Body of pancreas (tissue), 4 donors: ENCODE data around the gene PALLD. TPM values are rescaled to one million over a fixed set of nuclear protein-coding genes. Genes with fewer than 3 reads are reported as not detected.
"Not testable (repeated sequence)": the region's sequence is repeated elsewhere in the genome, so short reads cannot be mapped to it uniquely, and the experiment has no call there.

Experiments used
- ATAC-seq: fragments of 150-250 bp; one replicate; pipeline ENCODE4 v1.9.1; 2016
- DNase-seq, 4 donors: peaks; one replicate each; pipeline ENCODE4 v3.0.0-alpha.2; 2019
- H3K27ac ChIP-seq, 4 donors: fragments of 200-600 bp; sonication (generic); 1 replicate in 3 of 4; 2 replicates in 1 of 4; pipeline versions ENCODE4 v1.5.1 to v1.6.1; 2016 to 2019; ENCODE audit warnings: mild to moderate bottlenecking in 1 of 4, mixed read lengths in 1 of 4, moderate library complexity in 1 of 4
- H3K27me3 ChIP-seq, 2 donors: fragments of 200-600 bp; sonication (generic); one replicate each; pipeline ENCODE4 v1.6.0; 2016; ENCODE audit warnings: mild to moderate bottlenecking in 1 of 2
- H3K36me3 ChIP-seq, 2 donors: fragments of 200-600 bp; sonication (generic); replicated peaks in 1 of 2; 2 replicates each; pipeline ENCODE4 v1.5.1; 2016; ENCODE audit warnings: low read depth in 2 of 2; ENCODE audit not compliant: insufficient read depth in 1 of 2
- H3K4me1 ChIP-seq: fragments of 200-600 bp; sonication (generic); one replicate; pipeline ENCODE4 v1.6.0; 2016
- H3K4me3 ChIP-seq, 2 donors: fragments of 200-600 bp; sonication (generic); 1 replicate in 1 of 2; 2 replicates in 1 of 2; pipeline ENCODE4 v1.5.1; 2016 to 2019
- H3K9me3 ChIP-seq, 3 donors: fragments of 200-600 bp; sonication (generic); 1 replicate in 2 of 3; 2 replicates in 1 of 3; pipeline ENCODE4 v1.5.1; 2016
- CTCF ChIP-seq, 7 experiments: fragments of 450-650 bp in 4 of 7; fragments of 200-600 bp in 3 of 7; sonication (generic) in 3 of 7; IDR thresholded peaks; one replicate each; pipeline ENCODE4 v1.5.1; 2016 to 2019; ENCODE audit warnings: antibody characterized with exemption in 7 of 7
- POLR2A ChIP-seq, 3 donors: fragments of 450-650 bp; IDR thresholded peaks; one replicate each; pipeline ENCODE4 v1.6.1; 2016; ENCODE audit warnings: antibody characterized with exemption in 3 of 3, mild to moderate bottlenecking in 2 of 3
- WGBS, 2 donors: methylation state at CpG; one replicate each; pipeline ENCODE4 v1.1.5; 2017; 5-methylcytosine and 5-hydroxymethylcytosine counted together
- intact Hi-C: fragments of 100-400 bp; cut with DNase I; formaldehyde crosslinking; loops from one replicate; pipeline ENCODE4 v1.15.1; 2023
- total RNA-seq, 2 donors: library from RNA; depleted of rRNA; stranded (reverse); fragments of >200 nt; gene quantifications; one replicate each; pipeline ENCODE4 v1.1.0, GENCODE V29; 2016

Gene PALLD
- total RNA-seq, 2 donors from 2014 or later = 46.8 to 52.4 TPM

GRCh38 chr4:168803732-168804131, 306.9 kb downstream of the PALLD start:
- Histone ChIP-seq H3K36me3 (no peaks in the 10 kb centered on the region), H3K4me3 (no peak overlapping the region), H3K27ac (no peak overlapping the region), H3K4me1 (no peaks in the 10 kb centered on the region), H3K27me3 (no peaks in the 10 kb centered on the region), H3K9me3 (no peaks in the 10 kb centered on the region)
- 79 to 86% methylated on average over 4 of the region's 4 CpGs for WGBS, 2 donors
- ATAC-seq (no peak), DNase-seq (no peak)
- intact Hi-C loops = no loop called here
- TF ChIP-seq CTCF (IDR thresholded peaks at IDR 0.05) (no peak), POLR2A (IDR thresholded peaks at IDR 0.05) (no peak)

- Histone ChIP-seq H3K4me3 (no peak overlapping the region), H3K36me3 (no peaks in the 10 kb centered on the region), H3K4me1 (no peaks in the 10 kb centered on the region), H3K27me3 (no peaks in the 10 kb centered on the region), H3K27ac (no peak overlapping the region), H3K9me3 (no peaks in the 10 kb centered on the region)
- WGBS, 2 donors = 63 to 66% methylated on average over 3 of the region's 3 CpGs
- TF ChIP-seq POLR2A (IDR thresholded peaks at IDR 0.05) (no peak), CTCF (IDR thresholded peaks at IDR 0.05) (no peak)
- ATAC-seq = no peak
- DNase-seq = no peak
- intact Hi-C loops = no loop called here
These were observed 307.3 kb downstream of the PALLD start for GRCh38 chr4:168804146-168804545.

- H3K9me3 ChIP-seq = no peaks in the 10 kb centered on the region
- no peak for ATAC-seq
- no peak for DNase-seq
- intact Hi-C loops = no loop called here
- H3K4me1 ChIP-seq = no peaks in the 10 kb centered on the region
- H3K36me3 ChIP-seq = no peaks in the 10 kb centered on the region
- TF ChIP-seq CTCF (IDR thresholded peaks at IDR 0.05) = no peak
- no peak overlapping the region for H3K27ac ChIP-seq
- H3K27me3 ChIP-seq = no peaks in the 10 kb centered on the region
- no peak overlapping the region for H3K4me3 ChIP-seq
- WGBS, 2 donors = 72 to 87% methylated on average over 5 of the region's 5 CpGs
These were observed 308.5 kb downstream of the PALLD start for GRCh38 chr4:168805341-168805740.

- intact Hi-C loops, H3K9me3 ChIP-seq, H3K4me3 ChIP-seq, H3K36me3 ChIP-seq, ATAC-seq, DNase-seq, H3K4me1 ChIP-seq, H3K27ac ChIP-seq, H3K27me3 ChIP-seq: not testable (repeated sequence)
- 67 to 83% methylated on average over 4 of the region's 4 CpGs for WGBS, 2 donors
These were observed 309.4 kb downstream of the PALLD start for GRCh38 chr4:168806247-168806646.

GRCh38 chr4:168811207-168811606, 314.4 kb downstream of the PALLD start:
- Histone ChIP-seq H3K27ac (peak overlapping the region in 2 of 4 donors; percentile 37 to 46), H3K9me3 (no peaks in the 10 kb centered on the region), H3K36me3 (no peaks in the 10 kb centered on the region), H3K27me3 (no peaks in the 10 kb centered on the region), H3K4me1 (no peaks in the 10 kb centered on the region), H3K4me3 (no peak overlapping the region)
- TF ChIP-seq POLR2A (IDR thresholded peaks at IDR 0.05) (no peak), CTCF (IDR thresholded peaks at IDR 0.05) (no peak)
- 61 to 68% methylated on average over 3 of the region's 3 CpGs for WGBS, 2 donors
- intact Hi-C loops = no loop called here
- ATAC-seq (peak; percentile 60), DNase-seq (no peak)
